GM18870 (cell line): ENCODE data around the gene TOP3A.

Experiments
- ATAC-seq: cut with Tn5 transposase; IDR thresholded peaks from one replicate; pipeline ENCODE4 v1.9.1; 2021; ENCODE audit warnings: moderate library complexity; ENCODE audit not compliant: unreplicated experiment

TOP3A gene

GRCh38 chr17:18235743-18236256, 79.0 kb downstream of the TOP3A start:
- ATAC-seq, result no peak

DNA sequence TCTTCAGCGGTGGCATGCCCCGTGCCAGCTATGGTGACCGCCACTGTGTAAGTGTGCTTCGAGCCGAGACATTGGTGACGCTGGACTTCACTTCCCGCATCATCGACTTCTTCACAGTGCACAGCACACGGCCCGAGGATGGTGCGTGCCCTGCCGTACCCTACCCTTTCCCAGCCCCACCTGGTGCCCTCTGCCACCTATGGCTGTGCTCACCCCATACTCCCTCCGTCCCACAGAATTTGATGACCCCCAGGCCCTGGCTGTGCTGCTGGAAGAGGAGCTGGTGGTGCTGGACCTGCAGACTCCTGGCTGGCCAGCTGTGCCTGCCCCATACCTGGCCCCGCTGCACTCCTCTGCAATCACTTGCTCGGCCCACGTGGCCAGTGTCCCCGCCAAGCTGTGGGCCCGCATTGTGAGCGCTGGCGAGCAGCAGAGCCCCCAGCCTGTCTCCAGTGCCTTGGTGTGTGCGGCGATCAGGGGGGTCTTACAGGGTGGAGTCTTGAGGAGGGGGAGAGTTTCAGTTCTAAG, 79.9 kb downstream of the TOP3A start:
- no peak for ATAC-seq

GRCh38 chr17:18233803-18234518, 80.8 kb downstream of the TOP3A start:
- no peak for ATAC-seq

GRCh38 chr17:18231164-18231563, 83.6 kb downstream of the TOP3A start:
- ATAC-seq, result no peak

DNA sequence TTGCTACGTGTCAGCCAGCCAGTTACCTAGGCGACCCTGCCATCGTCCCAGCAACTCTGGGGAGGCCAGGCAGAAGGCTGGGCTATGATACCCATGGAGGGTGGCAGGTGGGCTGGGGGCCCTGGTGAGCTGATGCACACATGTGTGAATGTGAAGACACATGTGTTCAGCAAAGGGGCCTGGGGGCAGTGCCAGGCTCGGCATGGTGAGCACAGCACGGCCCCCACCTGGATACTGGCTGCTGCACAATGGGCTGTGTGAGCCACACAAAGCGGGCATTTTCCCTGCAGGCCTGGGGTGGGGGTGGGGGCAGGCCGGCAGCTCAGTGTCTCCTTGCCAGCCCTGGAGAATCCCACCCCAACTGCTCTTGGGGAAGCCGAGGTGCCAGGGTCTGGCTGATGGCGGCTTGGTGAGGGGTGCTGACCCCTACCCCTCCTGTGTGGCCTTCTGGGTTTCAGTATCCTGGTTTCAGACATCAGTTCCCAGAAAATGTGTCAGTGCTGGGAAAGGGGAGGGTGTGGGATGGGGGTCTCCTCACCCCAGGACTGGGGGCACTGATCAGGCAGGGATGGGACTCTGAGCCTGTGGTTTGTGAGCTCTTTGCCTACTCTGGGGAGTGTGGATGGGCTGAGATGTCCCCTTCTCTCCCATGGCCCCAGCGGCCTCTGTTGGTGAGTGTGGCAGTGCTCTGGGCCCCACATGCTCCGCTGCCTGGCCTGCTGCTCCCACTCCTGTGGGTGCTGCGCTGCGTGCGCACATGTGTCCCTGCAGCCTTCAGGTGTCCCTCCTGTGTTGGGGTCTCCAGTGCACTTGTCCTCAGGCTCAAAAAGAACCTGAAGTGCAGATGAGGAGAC, 84.3 kb downstream of the TOP3A start:
- ATAC-seq, result no peak

- ATAC-seq, result no peak
These were observed 85.0 kb downstream of the TOP3A start for GRCh38 chr17:18229771-18230170.

DNA sequence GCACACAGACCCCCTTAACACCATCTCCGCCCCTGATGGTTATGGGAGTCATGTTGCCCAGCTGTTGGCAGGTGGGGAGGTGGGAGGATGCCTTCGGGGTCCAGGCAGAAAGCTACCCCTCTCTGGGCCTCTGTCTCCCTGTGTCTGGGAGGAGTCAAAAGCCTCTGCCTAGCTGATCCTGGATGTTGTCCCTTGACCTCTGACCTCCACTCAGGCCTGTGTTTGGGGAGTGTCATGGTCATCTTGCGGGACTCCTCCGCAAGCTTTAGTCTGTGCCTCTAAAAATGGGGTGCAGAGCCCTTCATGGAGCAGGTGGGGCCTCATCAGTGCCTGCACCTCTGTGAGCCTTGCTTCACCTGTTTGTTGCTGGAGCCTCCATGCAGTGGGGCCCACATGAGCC, 85.5 kb downstream of the TOP3A start:
- no peak for ATAC-seq

GRCh38 chr17:18228176-18228682, 86.6 kb downstream of the TOP3A start:
- ATAC-seq, result no peak

- ATAC-seq, result no peak
These were observed 87.2 kb downstream of the TOP3A start for GRCh38 chr17:18227635-18228034.

- ATAC-seq, result no peak
These were observed 88.4 kb downstream of the TOP3A start for GRCh38 chr17:18226284-18226945.

GRCh38 chr17:18225642-18226283, 89.0 kb downstream of the TOP3A start:
- ATAC-seq, result no peak

- ATAC-seq, result no peak
These were observed 89.6 kb downstream of the TOP3A start, which contains the start of gene LLGL1 for GRCh38 chr17:18225121-18225641. Gene LLGL1 (plus strand): TSS chr17:18225635. CDS start chr17:18225683, 48 bp downstream.

- ATAC-seq, result no peak
These were observed 90.2 kb downstream of the TOP3A start for GRCh38 chr17:18224387-18225120.

GRCh38 chr17:18224053-18224386, 90.8 kb downstream of the TOP3A start:
- no peak for ATAC-seq
